ENCODE measurements around the gene SDF4. TPM values are rescaled to one million over a fixed set of nuclear protein-coding genes. Genes with fewer than 3 reads are reported as not detected.

The SDF4 gene
- total and polyA plus RNA-seq, 2 of the 4 experiments (the other 2 are of a cell fraction): 57.0 to 250 TPM

GRCh38 chr1:1171161-1171545, 60.6 kb downstream of the SDF4 start:
- H3K27ac ChIP-seq (ENCODE audit: insufficient read depth, low read length): no peak overlapping the region
- no peak overlapping the region for H2BK120ac ChIP-seq (ENCODE audit: low read depth, low read length)
- H4K5ac ChIP-seq (ENCODE audit: low read depth, low read length): no peak overlapping the region
- POLR2A ChIA-PET (ENCODE audit: unreplicated experiment): no interaction called here
- intact Hi-C loops (cut with micrococcal nuclease): no loop called here
- WGBS, 2 experiments (ENCODE audit: extremely low coverage in 2 of 2, insufficient read length in 1 of 2): 73% methylated on average over 5 of the region's 12 CpGs; no CpG with 5 or more reads in 1 of the 2 experiments
- no peak overlapping the region for H2BK20ac ChIP-seq (ENCODE audit: low read depth, low read length)
- H3K4me1 ChIP-seq (ENCODE audit: control insufficient read depth, insufficient read depth, low read length): no peaks in the 10 kb centered on the region
- H3K4me3 ChIP-seq (ENCODE audit: insufficient read depth, low read depth, low read length): no peak overlapping the region
- H3K9ac ChIP-seq (ENCODE audit: low read depth, low read length): no peak overlapping the region
- no peak overlapping the region for H2AK9ac ChIP-seq (replicated peaks; ENCODE audit: low read depth, low read length, poor library complexity)
- no peak for ATAC-seq (ENCODE audit: low read depth)
- peaks cover 62% of the 10 kb centered on the region for H3K27me3 ChIP-seq (ENCODE audit: control insufficient read depth, insufficient read depth, low read length)
- H3K14ac ChIP-seq (replicated peaks; ENCODE audit: low read depth, low read length): no peak overlapping the region
- H2BK15ac ChIP-seq (ENCODE audit: low read depth, low read length): no peak overlapping the region
- DNase-seq: no peak
- no peak overlapping the region for H2AFZ ChIP-seq (replicated peaks; ENCODE audit: low read length, poor library complexity)
- no peaks in the 10 kb centered on the region; the same call in 1 of the 2 replicates for H4K20me1 ChIP-seq (ENCODE audit: insufficient read depth, low read length)
- dilution Hi-C loops (cut with HindIII; ENCODE audit: low sequenced_read_pairs, unreplicated experiment): no loop called here
- no peak overlapping the region for H3K23ac ChIP-seq (ENCODE audit: low read depth, low read length)
- no peak overlapping the region for H4K91ac ChIP-seq (ENCODE audit: insufficient read depth, low read depth, low read length)
- H2BK5ac ChIP-seq (ENCODE audit: low read depth, low read length, poor library complexity, severe bottlenecking): no peak overlapping the region
- H3K9me3 ChIP-seq (ENCODE audit: control insufficient read depth, insufficient read depth, low read length): peaks cover 6% of the 10 kb centered on the region
- H3K9me1 ChIP-seq (ENCODE audit: insufficient read depth, low read length): no peaks in the 10 kb centered on the region
- TF ChIP-seq RAD21 (IDR thresholded peaks at IDR 0.05; ENCODE audit: low read length) (no peak), RFX5 (IDR thresholded peaks at IDR 0.05; ENCODE audit: low read depth, low read length) (no peak), ELK1 (IDR thresholded peaks at IDR 0.05; ENCODE audit: borderline replicate concordance, low read depth, low read length) (no peak), SMC3 (IDR thresholded peaks at IDR 0.05; ENCODE audit: low read depth, low read length) (no peak), CTCF (conservative IDR thresholded peaks at IDR 0.05; ENCODE audit: low read depth, low read length) (no peak), RCOR1 (IDR thresholded peaks at IDR 0.05; ENCODE audit: insufficient replicate concordance, low read length) (no peak), MAFK (IDR thresholded peaks at IDR 0.05; ENCODE audit: low read depth, low read length) (no peak), BHLHE40 (IDR thresholded peaks at IDR 0.05; ENCODE audit: low read depth, low read length) (no peak)
- no TSS peak for BruUV-seq (replicated peaks)
- no peaks in the 10 kb centered on the region for H3K36me3 ChIP-seq (ENCODE audit: control insufficient read depth, insufficient read depth, low read length)
- H3K56ac ChIP-seq (ENCODE audit: extremely low read depth, insufficient read depth, low read length): no peak overlapping the region
- in situ Hi-C loops (cut with MboI; ENCODE audit: low sequenced_read_pairs): no loop called here
- no peak overlapping the region for H3K18ac ChIP-seq (ENCODE audit: low read depth, low read length)
- no peak overlapping the region for H3K4ac ChIP-seq (ENCODE audit: low read depth, low read length)
- no peak overlapping the region for H2AK5ac ChIP-seq (ENCODE audit: low read depth, low read length)
- no peak overlapping the region for H3K4me2 ChIP-seq (ENCODE audit: low read depth, low read length)
- no peaks in the 10 kb centered on the region for H3K79me1 ChIP-seq (ENCODE audit: low read depth in 1 of 2, low read length in 2 of 2)
- H4K8ac ChIP-seq (ENCODE audit: low read depth in 2 of 2, low read length in 2 of 2): no peak overlapping the region
- CTCF ChIA-PET: no interaction called here

Data from IMR-90 (cell line).